ENCODE measurements around the gene ARRB1. TPM values are rescaled to one million over a fixed set of nuclear protein-coding genes. Genes with fewer than 3 reads are reported as not detected.

Gene ARRB1
- total and polyA plus RNA-seq, 3 donors from 2014 or later = 8.4 to 9.8 (median 8.5) TPM

GRCh38 chr11:75236062-75236461 is 115.4 kb downstream of the ARRB1 start:
- H3K27ac ChIP-seq = no peak overlapping the region
- no peak for TF ChIP-seq POLR2A (IDR thresholded peaks at IDR 0.05)
- TF ChIP-seq CTCF (IDR thresholded peaks at IDR 0.05) = no peak
- H3K9me3 ChIP-seq = no peaks in the 10 kb centered on the region
- WGBS, 2 donors = 75 to 85% methylated on average over 8 of the region's 8 CpGs
- H3K4me3 ChIP-seq = no peak overlapping the region
- H3K27me3 ChIP-seq = no peaks in the 10 kb centered on the region
- DNase-seq = no peak
- intact Hi-C loops (cut with DNase I; ENCODE audit: low total_unique reads) = no loop called here
- no peaks in the 10 kb centered on the region for H3K36me3 ChIP-seq (ENCODE audit: low read depth, missing control alignments)
- no peaks in the 10 kb centered on the region for H3K4me1 ChIP-seq

GRCh38 chr11:75233754-75234172 is 117.7 kb downstream of the ARRB1 start:
- DNase-seq = peak; percentile 46
- Histone ChIP-seq H3K27ac (no peak overlapping the region), H3K9me3 (no peaks in the 10 kb centered on the region), H3K27me3 (no peaks in the 10 kb centered on the region), H3K4me1 (no peaks in the 10 kb centered on the region), H3K4me3 (no peak overlapping the region), H3K36me3 (ENCODE audit: low read depth, missing control alignments) (no peaks in the 10 kb centered on the region)
- 54 to 61% methylated on average over 3 of the region's 3 CpGs for WGBS, 2 donors
- no peak for TF ChIP-seq CTCF (IDR thresholded peaks at IDR 0.05)
- TF ChIP-seq POLR2A (IDR thresholded peaks at IDR 0.05) = no peak
- intact Hi-C loops (cut with DNase I; ENCODE audit: low total_unique reads) = no loop called here

GRCh38 chr11:75230621-75231020 is 120.8 kb downstream of the ARRB1 start:
- Histone ChIP-seq H3K36me3 (ENCODE audit: low read depth, missing control alignments) (no peaks in the 10 kb centered on the region), H3K4me3 (no peak overlapping the region), H3K27me3 (no peaks in the 10 kb centered on the region), H3K4me1 (no peaks in the 10 kb centered on the region), H3K9me3 (no peaks in the 10 kb centered on the region), H3K27ac (no peak overlapping the region)
- 83 to 89% methylated on average over 2 of the region's 2 CpGs for WGBS, 2 donors
- no peak for DNase-seq
- TF ChIP-seq POLR2A (IDR thresholded peaks at IDR 0.05) (no peak), CTCF (IDR thresholded peaks at IDR 0.05) (no peak)
- intact Hi-C loops (cut with DNase I; ENCODE audit: low total_unique reads) = no loop called here

- Histone ChIP-seq H3K9me3 (no peaks in the 10 kb centered on the region), H3K27ac (no peak overlapping the region), H3K36me3 (ENCODE audit: low read depth, missing control alignments) (no peaks in the 10 kb centered on the region), H3K4me3 (no peak overlapping the region), H3K4me1 (no peaks in the 10 kb centered on the region), H3K27me3 (no peaks in the 10 kb centered on the region)
- 58 to 78% methylated on average over 2 of the region's 2 CpGs for WGBS, 2 donors
- intact Hi-C loops (cut with DNase I; ENCODE audit: low total_unique reads) = no loop called here
- DNase-seq = no peak
- TF ChIP-seq POLR2A (IDR thresholded peaks at IDR 0.05) (no peak), CTCF (IDR thresholded peaks at IDR 0.05) (no peak)
Observed at GRCh38 chr11:75229466-75229865, 122.0 kb downstream of the ARRB1 start.

- H3K27me3 ChIP-seq = no peaks in the 10 kb centered on the region
- H3K4me3 ChIP-seq = no peak overlapping the region
- no peak for TF ChIP-seq POLR2A (IDR thresholded peaks at IDR 0.05)
- no peak for TF ChIP-seq CTCF (IDR thresholded peaks at IDR 0.05)
- 77 to 89% methylated on average over 3 to 4 of the region's 4 CpGs for WGBS, 2 donors
- H3K4me1 ChIP-seq = no peaks in the 10 kb centered on the region
- no peak for DNase-seq
- H3K27ac ChIP-seq = no peak overlapping the region
- H3K36me3 ChIP-seq (ENCODE audit: low read depth, missing control alignments) = no peaks in the 10 kb centered on the region
- intact Hi-C loops (cut with DNase I; ENCODE audit: low total_unique reads) = no loop called here
- no peaks in the 10 kb centered on the region for H3K9me3 ChIP-seq
Observed at GRCh38 chr11:75225794-75226193, 125.7 kb downstream of the ARRB1 start.
